Kidney (tissue), 14 donors: ENCODE results near the gene KLHL25. TPM values are rescaled to one million over a fixed set of nuclear protein-coding genes. Genes with fewer than 3 reads are reported as not detected.

ENCODE experiments used
- DNase-seq, 5 donors: peaks; one replicate each; pipeline ENCODE4 v3.0.0-alpha.2; 2013 to 2020
- FAIRE-seq: peaks from 2 replicates; lab custom pipeline; 2012; peaks lifted over from hg19 to GRCh38; lab: Jason Lieb, UNC
- H3K27ac ChIP-seq, 2 donors: one replicate each; pipeline ENCODE4 v1.7.0; 2013; ENCODE audit warnings: low read depth in 2 of 2, low read length in 2 of 2, inconsistent platforms in 1 of 2
- H3K27me3 ChIP-seq: one replicate; pipeline ENCODE4 v1.7.1; 2013; ENCODE audit warnings: low read length, inconsistent platforms; ENCODE audit not compliant: control insufficient read depth, insufficient read depth
- H3K36me3 ChIP-seq, 3 donors: one replicate each; pipeline versions ENCODE4 v1.7.0 to v1.7.1; 2013; ENCODE audit warnings: low read length in 3 of 3, control low read depth in 1 of 3, inconsistent platforms in 1 of 3; ENCODE audit not compliant: insufficient read depth in 3 of 3, control insufficient read depth in 2 of 3
- H3K4me1 ChIP-seq, 3 donors: one replicate each; pipeline versions ENCODE4 v1.7.0 to v1.7.1; 2013; ENCODE audit warnings: low read length in 3 of 3, inconsistent platforms in 1 of 3, low read depth in 1 of 3; ENCODE audit not compliant: control insufficient read depth in 2 of 3, insufficient read depth in 2 of 3
- H3K4me3 ChIP-seq, 3 donors: one replicate each; pipeline versions ENCODE4 v1.7.0 to v1.8.1; 2013; ENCODE audit warnings: low read length in 3 of 3, control low read depth in 1 of 3, inconsistent platforms in 1 of 3
- H3K9ac ChIP-seq, 3 donors: one replicate each; pipeline versions ENCODE4 v1.7.0 to v1.7.1; 2013; ENCODE audit warnings: low read length in 3 of 3, control low read depth in 1 of 3, inconsistent platforms in 1 of 3
- H3K9me3 ChIP-seq, 3 donors: one replicate each; pipeline versions ENCODE4 v1.7.0 to v1.7.1; 2013; ENCODE audit warnings: low read length in 3 of 3, control low read depth in 1 of 3, inconsistent platforms in 1 of 3; ENCODE audit not compliant: control insufficient read depth in 2 of 3, insufficient read depth in 1 of 3
- intact Hi-C: fragments of 100-400 bp; cut with DNase I; formaldehyde crosslinking; loops from one replicate; pipeline ENCODE4 v1.11.1; 2022
- polyA plus RNA-seq: library from polyadenylated mRNA; stranded (reverse); fragments of 350-450 nt; fragmentation: Illumina TruSeq; extraction: RNeasy Lipid Tissue Mini Kit (QIAGEN cat#74804); gene quantifications from one replicate; pipeline ENCODE4 v1.2.3, GENCODE V29; 2014; ENCODE audit warnings: low read depth, low replicate concordance; ENCODE audit not compliant: insufficient read depth
- total RNA-seq: library from RNA; stranded (reverse); fragmentation: NEBNext Ultra II Directional; extraction: Animal tissue kit (Norgen Biotek cat#: 25700); gene quantifications from one replicate; pipeline ENCODE4 v1.2.1, GENCODE V29; 2021
- TF ChIP-seq, protein P1 (sequence below): IDR thresholded peaks from 3 replicates; pipeline ENCODE4 v1.5.1; 2012; ENCODE audit warnings: mild to moderate bottlenecking, moderate library complexity, borderline replicate concordance; ENCODE audit not compliant: insufficient read depth; ENCODE audit errors: extremely low read depth
- donor health status: control.
- donor health status: control.
- donor health status: control.
- donor health status: control.
- donor health status: control.
- donor health status: DM: yes; HTN: yes; CAD: no.
- donor health status: Normal renal cell carcinoma (clear cell type).

The KLHL25 gene
- total and polyA plus RNA-seq, 2 donors from 2014 or later = 5.3 to 8.4 TPM

DNA sequence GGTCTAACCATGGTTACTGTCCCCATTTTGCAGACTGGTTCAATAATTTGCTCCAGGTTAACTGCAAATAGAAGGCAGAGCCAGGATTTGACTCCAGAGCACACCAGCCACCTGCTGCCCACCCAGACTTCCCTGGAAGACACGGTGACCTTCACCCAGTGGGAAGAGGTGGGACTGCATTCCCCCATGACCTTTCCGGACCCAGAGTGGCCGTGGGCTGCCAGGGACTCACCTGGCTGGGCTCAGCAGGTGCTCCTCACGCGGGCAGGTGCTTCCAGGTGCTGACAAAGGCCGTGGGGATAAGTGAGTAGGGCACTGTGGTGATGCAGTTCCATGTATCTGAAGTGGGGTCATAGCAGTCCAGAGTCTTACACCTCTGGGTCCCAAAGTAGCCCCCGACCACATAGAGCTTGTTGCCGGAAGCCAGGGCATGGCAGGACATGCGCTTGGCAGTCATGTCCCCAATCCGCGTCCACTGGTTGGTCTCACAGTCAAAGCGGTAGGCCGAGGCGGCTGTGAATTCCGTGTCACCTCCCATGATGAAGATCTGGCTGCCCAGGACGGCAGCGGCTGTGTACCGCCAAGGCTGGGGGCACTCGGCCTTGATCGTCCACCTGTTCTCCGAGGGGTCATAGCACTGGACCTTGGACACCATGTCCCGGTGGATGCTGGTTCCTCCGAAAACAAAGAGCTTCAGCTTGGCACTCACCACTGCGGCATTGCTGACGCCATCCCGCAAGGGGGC lies 26.8 kb downstream of the KLHL25 start:
- no peak overlapping the region for H3K4me3 ChIP-seq
- no peak for DNase-seq
- H3K27ac ChIP-seq = peak overlapping the region in 1 of 2 donors; percentile 7
- no peaks in the 10 kb centered on the region for H3K27me3 ChIP-seq
- H3K4me1 ChIP-seq = peaks cover 6 to 57% (median 42%) of the 10 kb centered on the region in 3 donors
- no peaks in the 10 kb centered on the region for H3K9me3 ChIP-seq
- no peaks in the 10 kb centered on the region for H3K36me3 ChIP-seq
- intact Hi-C loops = no loop called here
- TF ChIP-seq, protein P1, sequence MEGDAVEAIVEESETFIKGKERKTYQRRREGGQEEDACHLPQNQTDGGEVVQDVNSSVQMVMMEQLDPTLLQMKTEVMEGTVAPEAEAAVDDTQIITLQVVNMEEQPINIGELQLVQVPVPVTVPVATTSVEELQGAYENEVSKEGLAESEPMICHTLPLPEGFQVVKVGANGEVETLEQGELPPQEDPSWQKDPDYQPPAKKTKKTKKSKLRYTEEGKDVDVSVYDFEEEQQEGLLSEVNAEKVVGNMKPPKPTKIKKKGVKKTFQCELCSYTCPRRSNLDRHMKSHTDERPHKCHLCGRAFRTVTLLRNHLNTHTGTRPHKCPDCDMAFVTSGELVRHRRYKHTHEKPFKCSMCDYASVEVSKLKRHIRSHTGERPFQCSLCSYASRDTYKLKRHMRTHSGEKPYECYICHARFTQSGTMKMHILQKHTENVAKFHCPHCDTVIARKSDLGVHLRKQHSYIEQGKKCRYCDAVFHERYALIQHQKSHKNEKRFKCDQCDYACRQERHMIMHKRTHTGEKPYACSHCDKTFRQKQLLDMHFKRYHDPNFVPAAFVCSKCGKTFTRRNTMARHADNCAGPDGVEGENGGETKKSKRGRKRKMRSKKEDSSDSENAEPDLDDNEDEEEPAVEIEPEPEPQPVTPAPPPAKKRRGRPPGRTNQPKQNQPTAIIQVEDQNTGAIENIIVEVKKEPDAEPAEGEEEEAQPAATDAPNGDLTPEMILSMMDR = no peak
- no peak overlapping the region for H3K9ac ChIP-seq
- no peak for FAIRE-seq

DNA sequence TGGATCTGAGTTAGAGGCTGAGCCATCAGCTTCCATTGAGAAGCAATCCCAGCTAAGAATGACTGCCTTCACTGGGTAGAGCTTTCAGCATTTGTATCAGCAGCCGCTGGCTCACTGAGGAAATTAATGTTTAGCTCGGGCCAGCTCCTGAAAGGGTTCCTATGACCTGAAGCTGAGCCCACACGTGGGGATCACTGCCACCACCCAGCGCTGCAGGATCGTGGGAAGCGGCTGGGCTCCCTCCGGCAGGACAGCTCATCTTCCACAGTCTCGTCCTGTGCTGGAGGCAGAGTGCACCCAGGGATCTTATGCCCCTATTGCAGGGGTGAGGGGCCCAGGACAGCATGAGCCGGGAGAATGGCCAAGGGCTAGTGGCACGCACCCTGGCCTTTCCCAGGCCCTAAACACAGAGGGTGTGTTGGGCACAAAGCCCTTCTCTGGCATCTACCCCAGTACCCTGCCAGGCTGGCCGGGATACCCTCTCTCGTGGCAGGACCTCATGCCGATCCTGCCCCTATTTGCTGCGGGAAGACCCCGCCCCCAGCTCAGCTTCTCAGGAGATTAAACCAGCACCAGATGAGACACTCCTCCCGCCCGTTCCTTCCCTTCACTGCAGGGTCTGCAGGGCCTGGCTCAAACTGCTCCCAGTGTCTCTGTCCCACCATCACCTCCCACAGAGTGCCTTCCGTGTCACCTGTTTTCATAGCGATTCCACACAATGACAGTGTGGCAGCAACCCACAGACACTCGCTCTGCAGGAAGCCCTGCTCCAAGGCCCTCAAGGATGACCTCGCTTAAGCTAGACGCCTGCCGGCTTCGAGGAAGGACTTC lies 28.5 kb downstream of the KLHL25 start:
- Histone ChIP-seq H3K36me3 (no peaks in the 10 kb centered on the region), H3K4me1 (peaks cover 6 to 46% (median 41%) of the 10 kb centered on the region in 3 donors), H3K9me3 (no peaks in the 10 kb centered on the region), H3K27ac (no peak overlapping the region), H3K27me3 (no peaks in the 10 kb centered on the region), H3K4me3 (no peak overlapping the region), H3K9ac (no peak overlapping the region)
- intact Hi-C loops = no loop called here
- no peak for FAIRE-seq
- TF ChIP-seq, protein P1 = no peak
- peak in 3 of 5 donors; percentile 59 to 74 (median 73) for DNase-seq

DNA sequence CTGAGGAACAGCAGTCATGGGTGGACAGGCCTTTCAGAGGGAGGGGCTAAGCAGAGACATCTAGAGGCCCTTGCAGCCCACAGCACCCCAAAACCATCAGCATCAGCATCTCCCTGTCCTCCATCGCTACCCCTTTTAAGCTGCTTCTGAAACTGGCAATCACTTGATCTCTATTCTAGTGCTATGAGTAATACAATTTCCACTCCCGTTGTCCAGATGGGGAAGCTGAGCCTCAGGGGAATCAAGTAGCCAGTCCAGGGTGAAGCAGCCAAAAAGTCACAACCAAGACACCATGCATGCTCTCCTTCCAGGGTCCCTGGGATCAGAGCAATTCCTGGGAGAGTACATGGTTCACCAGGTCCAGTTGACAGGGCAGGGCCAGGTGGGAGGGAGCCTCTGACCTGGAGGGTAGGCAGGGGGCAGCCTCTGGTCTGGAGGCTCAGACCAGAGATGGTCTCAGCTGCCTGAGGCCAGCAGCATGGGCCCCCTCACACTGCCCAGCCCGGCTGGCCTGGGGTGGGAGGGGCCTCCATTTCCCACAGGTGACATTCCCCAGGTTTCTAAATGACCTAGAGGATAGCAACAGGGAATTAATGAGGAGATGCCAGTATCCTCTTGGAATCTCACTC lies 30.0 kb downstream of the KLHL25 start:
- Histone ChIP-seq H3K36me3 (no peaks in the 10 kb centered on the region), H3K27me3 (no peaks in the 10 kb centered on the region), H3K9me3 (no peaks in the 10 kb centered on the region), H3K9ac (no peak overlapping the region), H3K4me3 (no peak overlapping the region), H3K4me1 (peaks cover 0 to 34% (median 28%) of the 10 kb centered on the region in 3 donors), H3K27ac (peak overlapping the region; percentile 1 to 33)
- TF ChIP-seq, protein P1 = no peak
- intact Hi-C loops = no loop called here
- FAIRE-seq (no peak), DNase-seq (no peak)
